ENCODE data around the gene DTX1. TPM values are rescaled to one million over a fixed set of nuclear protein-coding genes. Genes with fewer than 3 reads are reported as not detected.
A peak's percentile ranks its signal among the peaks of the same experiment; 100 is the strongest.

The DTX1 gene
- total RNA-seq, 1 experiment from 2014 or later = 3.0 TPM

DNA sequence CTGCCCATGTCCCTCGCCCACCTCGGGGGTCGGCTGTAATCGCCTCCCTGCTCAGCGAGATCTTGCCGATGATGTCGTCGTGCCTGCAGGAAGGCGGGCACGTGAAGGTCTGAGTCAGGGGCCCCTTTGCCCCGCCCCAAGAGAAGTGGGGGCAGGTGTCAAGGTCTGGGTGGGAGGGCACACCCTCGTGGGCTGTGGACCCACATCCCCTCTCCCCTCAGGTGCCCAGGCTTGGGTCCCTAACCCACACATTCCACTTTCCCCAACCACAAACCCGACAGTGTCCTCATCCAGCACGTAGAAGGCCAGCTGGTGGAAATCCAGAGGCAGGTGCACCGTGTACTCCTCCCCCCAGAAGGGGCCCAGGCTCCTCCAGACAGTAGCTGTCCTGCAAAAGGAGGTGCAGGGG, 71.3 kb downstream of the DTX1 start:
- H3K79me2 ChIP-seq (ENCODE audit: insufficient read depth, low read length) = no peaks in the 10 kb centered on the region
- no peak overlapping the region for H3K14ac ChIP-seq (ENCODE audit: insufficient read depth, low read length)
- H4K5ac ChIP-seq (ENCODE audit: insufficient read length, low read depth, low read length) = no peak overlapping the region
- H2BK120ac ChIP-seq (ENCODE audit: low read depth, low read length, poor library complexity, severe bottlenecking) = no peak overlapping the region
- H3K27me3 ChIP-seq (ENCODE audit: insufficient read depth, low read length) = no peaks in the 10 kb centered on the region
- H2BK15ac ChIP-seq (ENCODE audit: low read depth, low read length) = no peak overlapping the region
- H4K20me1 ChIP-seq (ENCODE audit: control insufficient read depth, insufficient read depth, insufficient read length) = no peaks in the 10 kb centered on the region
- no peak overlapping the region for H2AK5ac ChIP-seq (ENCODE audit: insufficient read length, low read length)
- H2BK20ac ChIP-seq (ENCODE audit: low read depth, low read length, poor library complexity, severe bottlenecking) = no peak overlapping the region
- Mint-ChIP-seq H3K27me3 (ENCODE audit: low read depth) (peaks cover 6% of the 10 kb centered on the region; the same call in 1 of the 2 replicates), H3K36me3 (ENCODE audit: insufficient read depth in 1 of 3, low read depth in 3 of 3) (peaks cover 4 to 7% (median 4%) of the 10 kb centered on the region in 3 experiments; a peak in 5 of 7 replicates), H3K4me3 (no peak overlapping the region), H3K4me1 (peaks cover 4% of the 10 kb centered on the region in 2 experiments; a peak in 3 of 4 replicates), H3K27ac (peak overlapping the region in 1 of 3 experiments; percentile 48; a peak in 1 of 7 replicates), H3K9me3 (peaks cover 6% of the 10 kb centered on the region in 2 experiments; a peak in 4 of 5 replicates)
- no peaks in the 10 kb centered on the region for H3K23me2 ChIP-seq (ENCODE audit: insufficient read length, low read depth, low read length, poor library complexity, severe bottlenecking)
- DNase-seq = no peak
- TF ChIP-seq, protein P1, sequence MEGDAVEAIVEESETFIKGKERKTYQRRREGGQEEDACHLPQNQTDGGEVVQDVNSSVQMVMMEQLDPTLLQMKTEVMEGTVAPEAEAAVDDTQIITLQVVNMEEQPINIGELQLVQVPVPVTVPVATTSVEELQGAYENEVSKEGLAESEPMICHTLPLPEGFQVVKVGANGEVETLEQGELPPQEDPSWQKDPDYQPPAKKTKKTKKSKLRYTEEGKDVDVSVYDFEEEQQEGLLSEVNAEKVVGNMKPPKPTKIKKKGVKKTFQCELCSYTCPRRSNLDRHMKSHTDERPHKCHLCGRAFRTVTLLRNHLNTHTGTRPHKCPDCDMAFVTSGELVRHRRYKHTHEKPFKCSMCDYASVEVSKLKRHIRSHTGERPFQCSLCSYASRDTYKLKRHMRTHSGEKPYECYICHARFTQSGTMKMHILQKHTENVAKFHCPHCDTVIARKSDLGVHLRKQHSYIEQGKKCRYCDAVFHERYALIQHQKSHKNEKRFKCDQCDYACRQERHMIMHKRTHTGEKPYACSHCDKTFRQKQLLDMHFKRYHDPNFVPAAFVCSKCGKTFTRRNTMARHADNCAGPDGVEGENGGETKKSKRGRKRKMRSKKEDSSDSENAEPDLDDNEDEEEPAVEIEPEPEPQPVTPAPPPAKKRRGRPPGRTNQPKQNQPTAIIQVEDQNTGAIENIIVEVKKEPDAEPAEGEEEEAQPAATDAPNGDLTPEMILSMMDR (conservative IDR thresholded peaks at IDR 0.05) = no peak
- no peaks in the 10 kb centered on the region for H3K4me1 ChIP-seq (ENCODE audit: insufficient read depth, low read length)
- no peak overlapping the region for H3K4me2 ChIP-seq (ENCODE audit: insufficient read depth, insufficient read length, low read length)
- H2AFZ ChIP-seq (ENCODE audit: low read length) = no peak overlapping the region
- H3T11ph ChIP-seq (ENCODE audit: low read length) = no peak overlapping the region
- no peak overlapping the region for H4K91ac ChIP-seq (ENCODE audit: insufficient read length, low read depth, low read length)
- no peaks in the 10 kb centered on the region for H3K79me1 ChIP-seq (ENCODE audit: insufficient read depth, low read depth, low read length, poor library complexity, severe bottlenecking)
- H2BK5ac ChIP-seq (ENCODE audit: insufficient read length, low read length) = no peak overlapping the region
- H3K27ac ChIP-seq (ENCODE audit: insufficient read length, low read depth, low read length) = no peak overlapping the region
- H3K23ac ChIP-seq (ENCODE audit: insufficient read length, low read depth, low read length) = no peak overlapping the region
- no peak overlapping the region for H2BK12ac ChIP-seq (ENCODE audit: insufficient read length, low read depth, low read length)
- H3K4ac ChIP-seq (ENCODE audit: low read depth, low read length) = no peak overlapping the region
- no peak overlapping the region for H3K9ac ChIP-seq (ENCODE audit: extremely low read depth, insufficient read length, low read length)
- no peaks in the 10 kb centered on the region for H3K9me3 ChIP-seq (ENCODE audit: control insufficient read depth, low read depth, low read length)
- WGBS (ENCODE audit: extremely low coverage, insufficient read length, low lambda C conversion rate) = no CpG with 5 or more reads among the region's 15 CpGs
- no peak overlapping the region for H4K8ac ChIP-seq (replicated peaks; ENCODE audit: insufficient read length, low read depth, low read length)
- no peak overlapping the region for H3K56ac ChIP-seq (ENCODE audit: insufficient read length, low read depth, low read length)
- H3K18ac ChIP-seq (ENCODE audit: insufficient read length, low read depth, low read length) = no peak overlapping the region

Data from H9 (cell line).